ENCODE data around the gene C1QTNF1. TPM values are rescaled to one million over a fixed set of nuclear protein-coding genes. Genes with fewer than 3 reads are reported as not detected.

Gene C1QTNF1
- total RNA-seq, 3 donors from 2014 or later (not counting 1 experiment from before 2014, with no cell fraction given) = 0.20 to 0.28 TPM; not detected in 1

DNA sequence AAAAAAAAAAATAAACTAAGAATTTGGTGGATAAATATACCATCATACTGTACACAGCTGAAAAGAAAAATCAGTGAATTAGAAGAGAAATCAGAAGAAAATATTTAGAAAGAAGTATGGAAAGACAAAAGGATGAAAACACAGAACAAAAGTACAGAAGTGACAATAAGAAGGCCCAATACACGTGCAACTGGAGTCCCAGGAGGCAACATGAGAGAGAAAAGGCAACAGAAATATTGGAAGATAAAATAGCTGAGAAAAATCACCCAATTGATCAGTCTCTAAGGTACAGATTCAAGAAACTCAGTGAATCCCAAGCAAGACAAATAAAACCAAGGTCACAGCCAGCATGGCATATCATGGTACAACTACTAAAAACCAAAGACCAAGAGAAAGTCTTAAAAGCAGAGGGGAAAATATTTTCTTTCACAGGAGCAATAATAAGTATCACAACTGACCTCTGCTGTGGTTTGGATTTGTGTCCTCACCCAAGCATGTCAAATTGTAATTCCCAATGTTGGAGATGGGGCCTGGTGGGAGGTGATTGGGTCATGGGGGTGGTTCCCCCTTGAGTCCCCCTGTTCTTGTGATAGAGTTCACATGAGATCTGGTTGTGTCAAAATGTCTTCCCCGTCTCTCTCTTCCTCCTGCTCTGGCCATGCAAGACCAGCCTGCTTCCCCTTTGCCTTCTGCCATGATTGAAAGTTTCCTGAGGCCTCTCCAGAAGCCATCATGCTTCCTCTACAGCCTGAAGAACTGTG lies 30.4 kb downstream of the C1QTNF1 start:
- intact Hi-C loops (cut with micrococcal nuclease) = no loop called here
- no peak overlapping the region for H3K27ac ChIP-seq (ENCODE audit: low read length)
- H3K4me3 ChIP-seq (ENCODE audit: low read length) = no peak overlapping the region
- H3K4me1 ChIP-seq (ENCODE audit: control insufficient read depth, insufficient read depth, low read length) = peaks cover 27% of the 10 kb centered on the region
- ATAC-seq = no peak
- Mint-ChIP-seq H3K4me1 (peaks cover 15 to 21% of the 10 kb centered on the region in 2 donors), H3K36me3 (peaks cover 7% of the 10 kb centered on the region), H3K9me3 (peaks cover 3 to 4% of the 10 kb centered on the region in 2 donors), H3K27me3 (ENCODE audit: low read depth in 2 of 2) (peaks cover 7 to 12% of the 10 kb centered on the region in 2 donors), H3K27ac (no peak overlapping the region), H3K4me3 (no peak overlapping the region)
- DNase-seq = no peak
- H3K27me3 ChIP-seq (ENCODE audit: control insufficient read depth, insufficient read depth, low read length) = no peaks in the 10 kb centered on the region
- TF ChIP-seq, protein P1, sequence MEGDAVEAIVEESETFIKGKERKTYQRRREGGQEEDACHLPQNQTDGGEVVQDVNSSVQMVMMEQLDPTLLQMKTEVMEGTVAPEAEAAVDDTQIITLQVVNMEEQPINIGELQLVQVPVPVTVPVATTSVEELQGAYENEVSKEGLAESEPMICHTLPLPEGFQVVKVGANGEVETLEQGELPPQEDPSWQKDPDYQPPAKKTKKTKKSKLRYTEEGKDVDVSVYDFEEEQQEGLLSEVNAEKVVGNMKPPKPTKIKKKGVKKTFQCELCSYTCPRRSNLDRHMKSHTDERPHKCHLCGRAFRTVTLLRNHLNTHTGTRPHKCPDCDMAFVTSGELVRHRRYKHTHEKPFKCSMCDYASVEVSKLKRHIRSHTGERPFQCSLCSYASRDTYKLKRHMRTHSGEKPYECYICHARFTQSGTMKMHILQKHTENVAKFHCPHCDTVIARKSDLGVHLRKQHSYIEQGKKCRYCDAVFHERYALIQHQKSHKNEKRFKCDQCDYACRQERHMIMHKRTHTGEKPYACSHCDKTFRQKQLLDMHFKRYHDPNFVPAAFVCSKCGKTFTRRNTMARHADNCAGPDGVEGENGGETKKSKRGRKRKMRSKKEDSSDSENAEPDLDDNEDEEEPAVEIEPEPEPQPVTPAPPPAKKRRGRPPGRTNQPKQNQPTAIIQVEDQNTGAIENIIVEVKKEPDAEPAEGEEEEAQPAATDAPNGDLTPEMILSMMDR (IDR thresholded peaks at IDR 0.05) = no peak
- peaks cover 2% of the 10 kb centered on the region for H3K9me3 ChIP-seq (ENCODE audit: control insufficient read depth, insufficient read depth, low read length)
- 85% methylated on average over 2 of the region's 2 CpGs for WGBS (ENCODE audit: insufficient coverage)
- H3K36me3 ChIP-seq (ENCODE audit: control insufficient read depth, insufficient read depth, low read length) = no peaks in the 10 kb centered on the region

DNA sequence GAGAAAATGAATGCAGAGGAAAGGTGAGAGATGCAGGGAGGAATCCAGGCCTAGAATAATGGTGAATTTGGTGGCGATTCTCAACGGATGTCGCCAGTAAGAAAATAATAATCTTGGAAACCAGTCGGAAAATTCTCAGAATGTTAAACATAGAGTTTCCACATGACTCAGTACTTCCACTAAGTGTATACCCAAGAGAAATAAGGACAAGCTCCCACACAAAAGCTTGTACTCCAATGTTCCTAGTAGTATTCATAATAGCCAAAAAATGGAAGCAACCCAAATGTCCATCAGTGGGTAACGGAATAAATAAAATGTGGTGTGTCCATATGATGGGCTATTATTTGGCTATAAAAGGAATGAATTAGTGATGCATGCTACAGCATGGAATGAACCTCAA lies 31.2 kb downstream of the C1QTNF1 start:
- ATAC-seq = no peak
- Histone ChIP-seq H3K4me3 (ENCODE audit: low read length) (no peak overlapping the region), H3K36me3 (ENCODE audit: control insufficient read depth, insufficient read depth, low read length) (no peaks in the 10 kb centered on the region), H3K9me3 (ENCODE audit: control insufficient read depth, insufficient read depth, low read length) (peaks cover 2% of the 10 kb centered on the region), H3K27me3 (ENCODE audit: control insufficient read depth, insufficient read depth, low read length) (no peaks in the 10 kb centered on the region), H3K27ac (ENCODE audit: low read length) (no peak overlapping the region), H3K4me1 (ENCODE audit: control insufficient read depth, insufficient read depth, low read length) (peaks cover 31% of the 10 kb centered on the region)
- H3K4me3 Mint-ChIP-seq = no peak overlapping the region
- TF ChIP-seq, protein P1 (IDR thresholded peaks at IDR 0.05) = no peak
- H3K27ac Mint-ChIP-seq = no peak overlapping the region
- peaks cover 5 to 12% of the 10 kb centered on the region in 2 donors for H3K27me3 Mint-ChIP-seq (ENCODE audit: low read depth in 2 of 2)
- H3K36me3 Mint-ChIP-seq = peaks cover 7% of the 10 kb centered on the region
- H3K4me1 Mint-ChIP-seq = peaks cover 15 to 23% of the 10 kb centered on the region in 2 donors
- H3K9me3 Mint-ChIP-seq = peaks cover 3 to 4% of the 10 kb centered on the region in 2 donors
- no peak for DNase-seq
- 81% methylated on average over 3 of the region's 5 CpGs for WGBS (ENCODE audit: insufficient coverage)
- intact Hi-C loops (cut with micrococcal nuclease) = no loop called here

DNA sequence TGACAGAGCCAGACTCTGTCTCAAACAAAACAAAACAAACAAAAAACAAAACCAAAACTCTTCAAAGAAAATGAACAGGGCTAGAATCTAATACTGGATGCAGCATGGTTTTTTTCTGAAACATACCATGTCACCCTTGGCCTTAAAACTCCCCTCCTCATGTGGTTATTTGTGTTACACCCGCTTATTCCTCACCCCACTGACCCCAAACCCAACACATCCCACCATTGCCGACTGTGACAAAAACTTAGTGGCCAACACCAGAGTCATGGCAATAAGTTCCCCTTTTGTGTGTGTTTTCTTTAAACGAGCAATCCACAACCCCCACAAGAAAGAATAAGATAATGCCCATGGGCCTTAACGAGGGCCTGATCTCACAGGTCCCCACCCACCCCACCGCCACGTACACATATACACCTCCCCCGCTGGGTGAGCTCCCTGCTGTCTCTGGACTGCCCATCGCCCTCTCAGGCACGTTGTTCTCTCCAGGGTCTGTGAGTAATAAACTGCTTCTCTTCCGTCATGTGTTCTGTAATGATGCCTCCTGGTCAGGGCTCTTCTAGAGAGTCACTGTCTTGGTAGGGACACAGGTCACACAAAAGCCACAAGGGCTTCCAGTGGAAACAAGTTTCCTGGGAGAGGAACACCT lies 33.9 kb downstream of the C1QTNF1 start:
- TF ChIP-seq, protein P1 (IDR thresholded peaks at IDR 0.05) = no peak
- Mint-ChIP-seq H3K27ac (peak overlapping the region; percentile 58 to 88), H3K27me3 (ENCODE audit: low read depth in 2 of 2) (peaks cover 0 to 11% of the 10 kb centered on the region in 2 donors), H3K4me3 (peak overlapping the region; percentile 52), H3K9me3 (peaks cover 3 to 4% of the 10 kb centered on the region in 2 donors), H3K36me3 (peaks cover 7% of the 10 kb centered on the region), H3K4me1 (peaks cover 15 to 25% of the 10 kb centered on the region in 2 donors)
- peaks cover 31% of the 10 kb centered on the region for H3K4me1 ChIP-seq (ENCODE audit: control insufficient read depth, insufficient read depth, low read length)
- no peak overlapping the region for H3K27ac ChIP-seq (ENCODE audit: low read length)
- ATAC-seq (peak; percentile 75 to 84 (median 83)), DNase-seq (peak in 1 of 2 donors; percentile 61)
- WGBS (ENCODE audit: insufficient coverage) = 43% methylated on average over 10 of the region's 10 CpGs
- H3K36me3 ChIP-seq (ENCODE audit: control insufficient read depth, insufficient read depth, low read length) = no peaks in the 10 kb centered on the region
- intact Hi-C loops (cut with micrococcal nuclease) = loop anchor here (2.0 kb wide), 1 partner anchor 17 kb away; the partner anchor contains the start of gene ENGASE
- no peak overlapping the region for H3K4me3 ChIP-seq (ENCODE audit: low read length)
- H3K27me3 ChIP-seq (ENCODE audit: control insufficient read depth, insufficient read depth, low read length) = no peaks in the 10 kb centered on the region
- H3K9me3 ChIP-seq (ENCODE audit: control insufficient read depth, insufficient read depth, low read length) = peaks cover 2% of the 10 kb centered on the region
